ENCODE data around the gene NCOA7.

Gene NCOA7

DNA sequence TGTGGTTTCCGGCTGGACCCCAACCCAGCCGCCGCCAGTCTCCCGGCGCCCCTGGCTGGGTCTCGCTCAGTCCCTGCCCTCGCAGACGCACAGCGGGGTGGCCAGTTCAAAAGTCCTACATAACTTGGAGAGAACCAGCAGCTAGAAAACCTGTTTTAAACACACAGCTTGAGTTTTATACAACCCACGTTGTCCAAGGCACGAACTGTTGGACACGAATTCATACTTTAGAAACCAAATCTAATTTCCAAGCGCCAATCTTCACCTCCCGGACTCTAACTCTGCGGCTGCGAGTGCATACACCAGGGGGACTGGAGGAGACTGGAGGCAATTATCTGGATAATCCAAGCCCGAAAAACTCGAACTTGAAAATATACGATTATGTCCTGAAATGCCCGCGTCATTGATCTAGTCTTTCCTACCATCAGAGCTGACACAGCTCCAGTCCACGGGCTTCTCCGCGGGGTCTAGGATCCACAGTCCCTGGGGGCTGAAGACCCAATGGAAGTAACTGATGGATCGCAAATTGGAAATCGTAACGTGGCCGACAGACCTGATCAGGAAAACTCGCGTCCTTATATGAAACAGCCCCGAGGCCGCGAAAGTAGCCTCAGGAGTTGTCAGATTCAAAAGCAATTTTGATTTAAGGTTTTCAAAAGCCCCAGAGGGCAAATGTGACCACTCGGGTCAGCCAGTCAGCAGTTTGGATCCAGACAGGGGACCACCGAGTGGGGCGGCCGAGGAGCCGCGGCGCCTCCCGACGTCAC lies 42.2 kb upstream of the NCOA7 start:
- H3K4me2 ChIP-seq (ENCODE audit: low read length) = peak overlapping the region; percentile 92
- no peak overlapping the region for H2AFZ ChIP-seq (ENCODE audit: low read length)
- peak overlapping the region; percentile 96 for H3K9ac ChIP-seq (ENCODE audit: low read length)
- no peaks in the 10 kb centered on the region for H4K20me1 ChIP-seq (ENCODE audit: insufficient read depth, low read length)
- peaks cover 74% of the 10 kb centered on the region for H3K4me1 ChIP-seq (ENCODE audit: insufficient read depth, low read length, severe bottlenecking)
- no peaks in the 10 kb centered on the region for H3K9me2 ChIP-seq (ENCODE audit: low read depth, low read length)
- H3K9me3 ChIP-seq (ENCODE audit: low read length) = no peaks in the 10 kb centered on the region
- peak overlapping the region; percentile 98 for H3K27ac ChIP-seq (ENCODE audit: low read depth, low read length, poor library complexity, severe bottlenecking)
- H3K27me3 ChIP-seq (ENCODE audit: insufficient read depth, low read length) = no peaks in the 10 kb centered on the region
- peaks cover 12% of the 10 kb centered on the region; the same call in 1 of the 2 replicates for H3K36me3 ChIP-seq (ENCODE audit: insufficient read depth, low read length)
- peak overlapping the region; percentile 72 for H3K4me3 ChIP-seq (ENCODE audit: low read depth, low read length, poor library complexity, severe bottlenecking)
- TF ChIP-seq EZH2 (IDR thresholded peaks at IDR 0.05; ENCODE audit: borderline replicate concordance, low read length) = no peak
- no peak for TF ChIP-seq CTCF (IDR thresholded peaks at IDR 0.05; ENCODE audit: low read length)
- peaks cover 18% of the 10 kb centered on the region for H3K79me2 ChIP-seq (ENCODE audit: insufficient read depth, low read length)
- peaks cover 4% of the 10 kb centered on the region; the same call in 1 of the 2 replicates for H3F3A ChIP-seq (ENCODE audit: insufficient read depth, low read length)

GRCh38 chr6:125749173-125749864 lies 41.4 kb upstream of the NCOA7 start, which contains the start of gene HEY2:
Gene HEY2 (plus strand): TSS chr6:125749632. CDS start chr6:125749777, 145 bp downstream.
- Histone ChIP-seq H3K27me3 (ENCODE audit: insufficient read depth, low read length) (no peaks in the 10 kb centered on the region), H3F3A (ENCODE audit: insufficient read depth, low read length) (peaks cover 4% of the 10 kb centered on the region; the same call in 1 of the 2 replicates), H3K27ac (ENCODE audit: low read depth, low read length, poor library complexity, severe bottlenecking) (peak within 1 kb of the TSS; percentile 98), H3K36me3 (ENCODE audit: insufficient read depth, low read length) (peaks cover 19% of the 10 kb centered on the region; the same call in 1 of the 2 replicates), H2AFZ (ENCODE audit: low read length) (no peak within 1 kb of the TSS), H3K4me2 (ENCODE audit: low read length) (peak within 1 kb of the TSS; percentile 92), H3K79me2 (ENCODE audit: insufficient read depth, low read length) (peaks cover 18% of the 10 kb centered on the region), H3K4me1 (ENCODE audit: insufficient read depth, low read length, severe bottlenecking) (peaks cover 73% of the 10 kb centered on the region), H3K9me3 (ENCODE audit: low read length) (no peaks in the 10 kb centered on the region), H3K9ac (ENCODE audit: low read length) (peak within 1 kb of the TSS; percentile 96), H4K20me1 (ENCODE audit: insufficient read depth, low read length) (no peaks in the 10 kb centered on the region), H3K4me3 (ENCODE audit: low read depth, low read length, poor library complexity, severe bottlenecking) (peak within 1 kb of the TSS; percentile 72), H3K9me2 (ENCODE audit: low read depth, low read length) (no peaks in the 10 kb centered on the region)
- TF ChIP-seq EZH2 (IDR thresholded peaks at IDR 0.05; ENCODE audit: borderline replicate concordance, low read length) = no peak
- TF ChIP-seq CTCF (IDR thresholded peaks at IDR 0.05; ENCODE audit: low read length) = no peak

DNA sequence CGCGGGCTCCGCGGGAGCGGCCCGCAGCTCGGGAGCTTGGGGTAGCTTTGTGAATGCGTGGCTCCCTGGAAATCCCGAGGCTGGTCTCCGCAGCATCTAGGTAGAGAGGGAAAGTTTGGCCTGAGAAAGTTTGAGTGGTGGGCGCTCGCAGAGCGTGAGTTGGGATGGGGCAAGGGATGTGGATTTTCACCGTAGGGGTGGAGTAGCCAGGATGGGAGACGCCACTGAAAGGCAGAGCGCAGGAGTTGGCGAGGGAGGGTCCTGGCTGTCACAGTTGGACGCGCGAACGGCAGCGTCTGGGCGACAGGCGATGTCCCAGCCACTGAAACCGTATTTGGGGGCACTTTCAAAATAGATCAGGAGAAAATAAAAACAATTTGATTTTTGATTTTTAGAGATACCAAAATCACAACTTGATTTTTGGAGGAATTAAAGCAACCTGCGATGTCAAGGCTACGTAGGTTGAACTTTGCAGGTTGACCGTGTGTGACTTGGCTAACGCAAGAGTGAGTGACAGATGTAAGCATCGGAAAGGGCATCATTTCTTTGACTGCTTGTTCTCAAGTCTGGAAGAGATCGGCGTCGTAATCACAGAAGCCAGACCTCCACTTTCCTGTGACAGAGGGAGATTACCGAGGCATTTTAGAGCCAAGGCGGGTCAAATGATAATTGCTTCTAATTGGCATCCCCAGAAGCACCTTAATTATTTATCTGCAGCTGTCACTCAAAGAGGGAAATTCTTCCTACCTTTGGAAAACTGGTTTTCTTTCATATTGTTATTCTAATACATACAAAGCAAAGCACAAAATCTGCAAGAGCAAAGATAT lies 40.7 kb upstream of the NCOA7 start:
- Histone ChIP-seq H3K4me3 (ENCODE audit: low read depth, low read length, poor library complexity, severe bottlenecking) (peak overlapping the region; percentile 72), H3K9me3 (ENCODE audit: low read length) (no peaks in the 10 kb centered on the region), H3K9me2 (ENCODE audit: low read depth, low read length) (no peaks in the 10 kb centered on the region), H3K79me2 (ENCODE audit: insufficient read depth, low read length) (peaks cover 18% of the 10 kb centered on the region), H3K36me3 (ENCODE audit: insufficient read depth, low read length) (peaks cover 27% of the 10 kb centered on the region), H3K9ac (ENCODE audit: low read length) (peak overlapping the region; percentile 75), H3K4me2 (ENCODE audit: low read length) (peak overlapping the region; percentile 81), H3F3A (ENCODE audit: insufficient read depth, low read length) (peaks cover 4% of the 10 kb centered on the region; the same call in 1 of the 2 replicates), H3K27ac (ENCODE audit: low read depth, low read length, poor library complexity, severe bottlenecking) (peak overlapping the region; percentile 73), H4K20me1 (ENCODE audit: insufficient read depth, low read length) (no peaks in the 10 kb centered on the region), H3K27me3 (ENCODE audit: insufficient read depth, low read length) (no peaks in the 10 kb centered on the region), H3K4me1 (ENCODE audit: insufficient read depth, low read length, severe bottlenecking) (peaks cover 73% of the 10 kb centered on the region), H2AFZ (ENCODE audit: low read length) (no peak overlapping the region)
- no peak for TF ChIP-seq EZH2 (IDR thresholded peaks at IDR 0.05; ENCODE audit: borderline replicate concordance, low read length)
- TF ChIP-seq CTCF (IDR thresholded peaks at IDR 0.05; ENCODE audit: low read length) = no peak
